PFSK-1 (cell line): Measurements from ENCODE around the gene LAMA4.

Experiments
- FOXP2 ChIP-seq: optimal IDR thresholded peaks from 2 replicates; pipeline ENCODE3; 2011; ENCODE audit warnings: borderline replicate concordance, control low read depth, inconsistent platforms; ENCODE audit not compliant: insufficient read depth; ENCODE audit errors: extremely low read length, extremely low read depth
- POLR2AphosphoS5 ChIP-seq: IDR thresholded peaks from 2 replicates; pipeline ENCODE4 v1.6.1; 2012; ENCODE audit warnings: low read depth, mild to moderate bottlenecking, control low read depth, low read length, moderate library complexity
- REST ChIP-seq, 2 experiments: IDR thresholded peaks; 2 replicates each; pipeline versions ENCODE4 v1.6.1 to v1.8.0; 2011 to 2012; ENCODE audit warnings: low read depth in 2 of 2, low read length in 2 of 2, control low read depth in 1 of 2, inconsistent platforms in 1 of 2, mild to moderate bottlenecking in 1 of 2, moderate library complexity in 1 of 2; ENCODE audit not compliant: insufficient read depth in 1 of 2
- SIN3A ChIP-seq: IDR thresholded peaks from 2 replicates; pipeline ENCODE4 v1.6.1; 2012; ENCODE audit warnings: mild to moderate bottlenecking, low read length, moderate library complexity, borderline replicate concordance; ENCODE audit not compliant: insufficient read depth
- TAF1 ChIP-seq: IDR thresholded peaks from 2 replicates; pipeline ENCODE4 v1.6.1; 2012; ENCODE audit warnings: low read length, control low read depth, borderline replicate concordance; ENCODE audit not compliant: insufficient read depth

Gene LAMA4

GRCh38 chr6:112145080-112145573 lies 109.2 kb downstream of the LAMA4 start:
- no peak for TF ChIP-seq POLR2AphosphoS5
- TF ChIP-seq TAF1, result no peak
- TF ChIP-seq SIN3A, result no peak
- TF ChIP-seq FOXP2, result no peak
- TF ChIP-seq REST (IDR thresholded peaks at IDR 0.05; ENCODE audit: insufficient read depth in 1 of 2, low read depth in 2 of 2, low read length in 2 of 2), result no peak

GRCh38 chr6:112144145-112144926 lies 110.0 kb downstream of the LAMA4 start:
- TF ChIP-seq FOXP2, result no peak
- no peak for TF ChIP-seq POLR2AphosphoS5

- TF ChIP-seq TAF1, result no peak
- TF ChIP-seq REST (IDR thresholded peaks at IDR 0.05; ENCODE audit: insufficient read depth in 1 of 2, low read depth in 2 of 2, low read length in 2 of 2), result no peak
- TF ChIP-seq FOXP2, result no peak
- TF ChIP-seq POLR2AphosphoS5, result no peak
- TF ChIP-seq SIN3A, result no peak
Measured at GRCh38 chr6:112141707-112142106, 112.7 kb downstream of the LAMA4 start.

GRCh38 chr6:112139052-112139451 lies 115.3 kb downstream of the LAMA4 start:
- no peak for TF ChIP-seq TAF1
- TF ChIP-seq FOXP2, result no peak
- TF ChIP-seq POLR2AphosphoS5, result no peak
- no peak for TF ChIP-seq SIN3A
- no peak for TF ChIP-seq REST (IDR thresholded peaks at IDR 0.05; ENCODE audit: insufficient read depth in 1 of 2, low read depth in 2 of 2, low read length in 2 of 2)

GRCh38 chr6:112130878-112131277 lies 123.5 kb downstream of the LAMA4 start:
- TF ChIP-seq FOXP2 (no peak), SIN3A (no peak), TAF1 (no peak), REST (IDR thresholded peaks at IDR 0.05; ENCODE audit: insufficient read depth in 1 of 2, low read depth in 2 of 2, low read length in 2 of 2) (no peak), POLR2AphosphoS5 (no peak)
